ENCODE results near the gene COTL1.

- TF ChIP-seq CTCF (IDR thresholded peaks at IDR 0.05 in 2 of 3, conservative IDR thresholded peaks at IDR 0.05 in 1 of 3; ENCODE audit: insufficient read depth in 2 of 3, low read depth in 1 of 3, low read length in 3 of 3): no peak
- TF ChIP-seq CEBPB (tag; IDR thresholded peaks at IDR 0.05): no peak
- no peak for TF ChIP-seq POLR2AphosphoS5 (IDR thresholded peaks at IDR 0.05; ENCODE audit: control insufficient read depth, insufficient read depth, low read depth, low read length)
- TF ChIP-seq RAD21 (CRISPR knock-in tag; conservative IDR thresholded peaks at IDR 0.05 in 1 of 2, IDR thresholded peaks at IDR 0.05 in 1 of 2): no peak
- TF ChIP-seq SMC3 (conservative IDR thresholded peaks at IDR 0.05; ENCODE audit: insufficient read depth, low read depth, low read length): no peak
- TF ChIP-seq MIER1 (IDR thresholded peaks at IDR 0.05; ENCODE audit: low read depth): no peak
- TF ChIP-seq SP1 (CRISPR knock-in tag; IDR thresholded peaks at IDR 0.05): no peak
- TF ChIP-seq POLR2A (conservative IDR thresholded peaks at IDR 0.05): no peak
- no peak for TF ChIP-seq ETV6 (IDR thresholded peaks at IDR 0.05; ENCODE audit: borderline replicate concordance in 1 of 2, low read depth in 2 of 2, low read length in 1 of 2)
- no peak for TF ChIP-seq ETV6 (CRISPR knock-in tag; IDR thresholded peaks at IDR 0.05; ENCODE audit: borderline replicate concordance)
- no peak for TF ChIP-seq ID3 (CRISPR knock-in tag; IDR thresholded peaks at IDR 0.05)
- no peak for TF ChIP-seq ID3 (tag; IDR thresholded peaks at IDR 0.05)
- no peak for TF ChIP-seq POLR2AphosphoS2 (IDR thresholded peaks at IDR 0.05; ENCODE audit: low read length)
- no peak for TF ChIP-seq TAF7 (tag; IDR thresholded peaks at IDR 0.05)
- no peak for TF ChIP-seq ZNF507 (tag; conservative IDR thresholded peaks at IDR 0.05)
Measured at GRCh38 chr16:84630009-84630408, 12.1 kb upstream of the COTL1 start.

Measured in K562 (cell line).